SK-N-SH (cell line): Measurements from ENCODE around the gene SLC46A1.

Source experiments
- EP300 ChIP-seq, 2 experiments: IDR thresholded peaks; 2 replicates each; pipeline versions ENCODE4 v1.4.0 to v1.6.1; 2012; ENCODE audit warnings: borderline replicate concordance in 1 of 2, low read depth in 1 of 2, low read length in 1 of 2
- GABPA ChIP-seq: IDR thresholded peaks from 2 replicates; pipeline ENCODE4 v1.4.0; 2012; ENCODE audit warnings: low read depth, mild to moderate bottlenecking
- NFIC ChIP-seq: IDR thresholded peaks from 2 replicates; pipeline ENCODE4 v1.4.0; 2012; ENCODE audit warnings: borderline replicate concordance
- RFX5 ChIP-seq: IDR thresholded peaks from 2 replicates; pipeline ENCODE4 v1.6.1; 2012; ENCODE audit warnings: mild to moderate bottlenecking, improper control_type of control experiment, low read length
- TAF1 ChIP-seq: IDR thresholded peaks from 2 replicates; pipeline ENCODE4 v1.6.1; 2012; ENCODE audit warnings: low read depth, mild to moderate bottlenecking, low read length, moderate library complexity, borderline replicate concordance
- TF ChIP-seq, protein P1 (sequence below): IDR thresholded peaks from 2 replicates; pipeline ENCODE4 v1.4.0; 2012; ENCODE audit warnings: low read depth, borderline replicate concordance
- TF ChIP-seq, protein P2 (sequence below): IDR thresholded peaks from 2 replicates; pipeline ENCODE4 v1.4.0; 2012; ENCODE audit warnings: low read depth
- TF ChIP-seq, protein P3 (sequence below): fragments of 200-600 bp; sonication (generic); IDR thresholded peaks from 2 replicates; pipeline ENCODE4 v1.6.1; 2017; ENCODE audit warnings: antibody characterized with exemption, mild to moderate bottlenecking, moderate library complexity

DNA sequence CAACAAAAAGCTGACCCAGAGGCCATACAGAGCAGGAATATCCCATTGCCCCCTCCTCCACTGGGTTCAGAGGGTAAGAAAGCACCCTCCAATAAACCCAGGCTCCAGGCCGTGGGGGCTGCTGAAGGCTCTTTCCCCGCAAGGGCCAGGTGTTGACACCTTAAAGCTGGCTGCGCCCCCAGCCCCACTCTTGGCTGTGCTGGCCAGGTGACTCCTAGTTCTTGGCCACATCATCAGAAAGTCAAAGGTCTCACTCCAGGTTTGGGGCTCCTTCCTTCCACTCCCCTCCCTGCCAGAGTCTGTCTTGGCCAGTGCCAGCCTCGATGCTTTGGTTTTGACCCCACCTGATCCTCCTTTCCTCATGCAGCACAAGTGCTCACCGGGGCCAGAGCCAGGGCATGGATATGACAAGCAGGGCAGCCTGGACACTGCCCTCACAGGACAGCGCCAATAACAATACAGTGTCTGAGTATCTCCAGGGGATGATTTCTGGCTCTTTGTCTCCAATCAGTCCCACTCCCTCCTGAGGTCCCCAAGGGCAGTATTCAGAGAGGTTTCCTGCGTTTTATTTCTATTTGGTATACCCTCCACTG is 8.2 kb downstream of the SLC46A1 start:
- TF ChIP-seq RFX5 = no peak
- TF ChIP-seq, protein P1, sequence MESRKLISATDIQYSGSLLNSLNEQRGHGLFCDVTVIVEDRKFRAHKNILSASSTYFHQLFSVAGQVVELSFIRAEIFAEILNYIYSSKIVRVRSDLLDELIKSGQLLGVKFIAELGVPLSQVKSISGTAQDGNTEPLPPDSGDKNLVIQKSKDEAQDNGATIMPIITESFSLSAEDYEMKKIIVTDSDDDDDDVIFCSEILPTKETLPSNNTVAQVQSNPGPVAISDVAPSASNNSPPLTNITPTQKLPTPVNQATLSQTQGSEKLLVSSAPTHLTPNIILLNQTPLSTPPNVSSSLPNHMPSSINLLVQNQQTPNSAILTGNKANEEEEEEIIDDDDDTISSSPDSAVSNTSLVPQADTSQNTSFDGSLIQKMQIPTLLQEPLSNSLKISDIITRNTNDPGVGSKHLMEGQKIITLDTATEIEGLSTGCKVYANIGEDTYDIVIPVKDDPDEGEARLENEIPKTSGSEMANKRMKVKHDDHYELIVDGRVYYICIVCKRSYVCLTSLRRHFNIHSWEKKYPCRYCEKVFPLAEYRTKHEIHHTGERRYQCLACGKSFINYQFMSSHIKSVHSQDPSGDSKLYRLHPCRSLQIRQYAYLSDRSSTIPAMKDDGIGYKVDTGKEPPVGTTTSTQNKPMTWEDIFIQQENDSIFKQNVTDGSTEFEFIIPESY = no peak
- TF ChIP-seq GABPA = no peak
- no peak for TF ChIP-seq EP300 (IDR thresholded peaks at IDR 0.05; ENCODE audit: borderline replicate concordance in 1 of 2, low read depth in 1 of 2, low read length in 1 of 2)
- TF ChIP-seq, protein P2, sequence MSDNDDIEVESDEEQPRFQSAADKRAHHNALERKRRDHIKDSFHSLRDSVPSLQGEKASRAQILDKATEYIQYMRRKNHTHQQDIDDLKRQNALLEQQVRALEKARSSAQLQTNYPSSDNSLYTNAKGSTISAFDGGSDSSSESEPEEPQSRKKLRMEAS = no peak
- TF ChIP-seq, protein P3, sequence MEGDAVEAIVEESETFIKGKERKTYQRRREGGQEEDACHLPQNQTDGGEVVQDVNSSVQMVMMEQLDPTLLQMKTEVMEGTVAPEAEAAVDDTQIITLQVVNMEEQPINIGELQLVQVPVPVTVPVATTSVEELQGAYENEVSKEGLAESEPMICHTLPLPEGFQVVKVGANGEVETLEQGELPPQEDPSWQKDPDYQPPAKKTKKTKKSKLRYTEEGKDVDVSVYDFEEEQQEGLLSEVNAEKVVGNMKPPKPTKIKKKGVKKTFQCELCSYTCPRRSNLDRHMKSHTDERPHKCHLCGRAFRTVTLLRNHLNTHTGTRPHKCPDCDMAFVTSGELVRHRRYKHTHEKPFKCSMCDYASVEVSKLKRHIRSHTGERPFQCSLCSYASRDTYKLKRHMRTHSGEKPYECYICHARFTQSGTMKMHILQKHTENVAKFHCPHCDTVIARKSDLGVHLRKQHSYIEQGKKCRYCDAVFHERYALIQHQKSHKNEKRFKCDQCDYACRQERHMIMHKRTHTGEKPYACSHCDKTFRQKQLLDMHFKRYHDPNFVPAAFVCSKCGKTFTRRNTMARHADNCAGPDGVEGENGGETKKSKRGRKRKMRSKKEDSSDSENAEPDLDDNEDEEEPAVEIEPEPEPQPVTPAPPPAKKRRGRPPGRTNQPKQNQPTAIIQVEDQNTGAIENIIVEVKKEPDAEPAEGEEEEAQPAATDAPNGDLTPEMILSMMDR = no peak
- no peak for TF ChIP-seq TAF1
- no peak for TF ChIP-seq NFIC
